Chondrocyte (in vitro differentiated cells): ENCODE data around the gene STARD10. TPM values are rescaled to one million over a fixed set of nuclear protein-coding genes. Genes with fewer than 3 reads are reported as not detected.

Experiments used
- DNase-seq: peaks from one replicate; pipeline ENCODE4 v3.0.0; 2021; ENCODE audit warnings: mixed read lengths, low spot score
- H3K27ac Mint-ChIP-seq: one replicate; pipeline ENCODE4 v1.8.0; 2021; ENCODE audit warnings: mild to moderate bottlenecking, moderate library complexity, mixed read lengths; ENCODE audit not compliant: unreplicated experiment
- H3K27me3 Mint-ChIP-seq: 2 replicates; pipeline ENCODE4 v1.8.0; 2021; ENCODE audit warnings: low read depth, mixed read lengths
- H3K36me3 Mint-ChIP-seq: 2 replicates; pipeline ENCODE4 v1.8.0; 2021; ENCODE audit warnings: low read depth, mixed read lengths
- H3K4me1 Mint-ChIP-seq: 2 replicates; pipeline ENCODE4 v1.8.0; 2021; ENCODE audit warnings: low read depth, mild to moderate bottlenecking, mixed read lengths
- H3K4me3 Mint-ChIP-seq: one replicate; pipeline ENCODE4 v1.8.0; 2021; ENCODE audit warnings: mild to moderate bottlenecking, moderate library complexity, mixed read lengths; ENCODE audit not compliant: unreplicated experiment
- H3K9me3 Mint-ChIP-seq: 2 replicates; pipeline ENCODE4 v1.8.0; 2021; ENCODE audit warnings: low read depth, mixed read lengths
- CTCF ChIP-seq: fragments of 200-600 bp; sonication (generic); IDR thresholded peaks from 2 replicates; pipeline ENCODE4 v1.5.0; 2021; ENCODE audit warnings: antibody characterized with exemption, mild to moderate bottlenecking, moderate library complexity
- total RNA-seq: library from RNA; stranded (reverse); gene quantifications from 3 replicates; pipeline ENCODE4 v1.2.1, GENCODE V29; 2021

STARD10 gene
- total RNA-seq, 1 donor from 2014 or later, result 79.4 TPM

GRCh38 chr11:72735495-72736027 is 58.3 kb downstream of the STARD10 start:
- no peak overlapping the region for H3K4me3 Mint-ChIP-seq
- TF ChIP-seq CTCF, result no peak

GRCh38 chr11:72732329-72732728 is 61.5 kb downstream of the STARD10 start:
- H3K4me1 Mint-ChIP-seq, result peaks cover 16% of the 10 kb centered on the region
- no peaks in the 10 kb centered on the region for H3K27me3 Mint-ChIP-seq
- H3K36me3 Mint-ChIP-seq, result peaks cover 5% of the 10 kb centered on the region
- DNase-seq, result no peak
- no peak overlapping the region for H3K4me3 Mint-ChIP-seq
- no peak for TF ChIP-seq CTCF
- peaks cover 5% of the 10 kb centered on the region for H3K9me3 Mint-ChIP-seq
- H3K27ac Mint-ChIP-seq, result no peak overlapping the region

More at GRCh38 chr11:72735495-72736027, 58.3 kb downstream of the STARD10 start:
- H3K36me3 Mint-ChIP-seq, result peaks cover 5% of the 10 kb centered on the region
- H3K9me3 Mint-ChIP-seq, result peaks cover 3% of the 10 kb centered on the region
- peak overlapping the region; percentile 27 for H3K27ac Mint-ChIP-seq
- DNase-seq, result no peak
- peaks cover 21% of the 10 kb centered on the region for H3K4me1 Mint-ChIP-seq
- no peaks in the 10 kb centered on the region for H3K27me3 Mint-ChIP-seq

GRCh38 chr11:72730737-72731136 is 63.1 kb downstream of the STARD10 start:
- DNase-seq, result no peak
- no peak for TF ChIP-seq CTCF
- Mint-ChIP-seq H3K36me3 (peaks cover 8% of the 10 kb centered on the region), H3K4me1 (peaks cover 4% of the 10 kb centered on the region), H3K4me3 (no peak overlapping the region), H3K9me3 (peaks cover 5% of the 10 kb centered on the region), H3K27ac (no peak overlapping the region), H3K27me3 (no peaks in the 10 kb centered on the region)

- Mint-ChIP-seq H3K27me3 (no peaks in the 10 kb centered on the region), H3K9me3 (peaks cover 5% of the 10 kb centered on the region), H3K4me1 (peaks cover 6% of the 10 kb centered on the region), H3K36me3 (peaks cover 8% of the 10 kb centered on the region), H3K27ac (no peak overlapping the region), H3K4me3 (no peak overlapping the region)
- DNase-seq, result no peak
- no peak for TF ChIP-seq CTCF
Observed at GRCh38 chr11:72730243-72730642, 63.6 kb downstream of the STARD10 start.

- TF ChIP-seq CTCF, result no peak
- Mint-ChIP-seq H3K27ac (no peak overlapping the region), H3K9me3 (peaks cover 5% of the 10 kb centered on the region), H3K4me1 (peaks cover 15% of the 10 kb centered on the region), H3K27me3 (no peaks in the 10 kb centered on the region), H3K36me3 (peaks cover 8% of the 10 kb centered on the region), H3K4me3 (no peak overlapping the region)
- no peak for DNase-seq
Observed at GRCh38 chr11:72727521-72727920, 66.3 kb downstream of the STARD10 start.
